NCI-H1436 treated with DMSO at 0.1 percent for 48 hours (cell line): ENCODE results near the gene CTXND1.
"Not testable (repeated sequence)": the region's sequence is repeated elsewhere in the genome, so short reads cannot be mapped to it uniquely, and the experiment has no call there.

Experiments used
- DNase-seq: peaks from one replicate; lab custom pipeline; 2025; lab: John Stamatoyannopoulos, UW

Gene CTXND1

DNA sequence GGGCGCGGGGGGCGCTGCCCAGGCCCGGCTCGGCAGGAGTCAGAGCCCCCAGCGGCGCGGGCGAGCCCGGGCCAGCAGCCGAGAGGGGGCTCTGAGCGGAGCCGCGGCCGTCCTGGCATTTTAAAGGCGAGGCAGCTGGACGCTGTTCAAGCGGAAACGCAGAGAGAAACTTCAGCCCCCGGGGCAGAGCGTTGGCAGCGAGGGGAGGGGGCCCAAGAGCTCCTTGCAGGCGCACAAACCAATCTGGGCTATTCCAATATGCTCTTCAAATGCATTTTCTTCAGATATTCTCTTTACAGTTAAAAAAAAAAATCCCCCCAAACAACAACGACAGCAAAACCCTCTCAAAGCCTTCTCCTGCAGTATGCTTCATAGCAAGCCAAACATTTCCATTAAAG lies at the start of gene CTXND1:
Gene CTXND1, minus strand, starts transcription at position 93 of the 398 bp plus-strand sequence. CDS start 50,264 bp downstream, outside the sequence.
- DNase-seq = no peak

DNA sequence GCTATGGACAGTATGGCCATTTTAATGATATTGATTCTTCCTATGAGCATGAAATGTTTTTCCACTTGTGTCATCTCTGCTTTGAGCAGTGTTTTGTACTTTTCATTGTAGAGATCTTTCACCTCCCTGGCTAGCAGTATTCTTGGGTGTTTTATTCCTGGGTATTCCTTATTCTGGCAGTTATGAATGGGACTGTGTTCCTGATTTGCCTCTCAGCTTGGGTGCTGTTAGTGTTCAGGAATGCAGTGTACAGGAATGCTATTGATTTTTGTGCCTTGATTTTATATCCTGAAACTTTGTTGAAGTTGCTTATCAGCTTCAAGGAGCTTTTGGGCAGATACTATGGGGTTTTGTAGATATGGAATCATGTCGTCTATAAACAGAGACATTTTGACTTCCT lies 49.5 kb upstream of the CTXND1 start:
- DNase-seq = no peak

DNA sequence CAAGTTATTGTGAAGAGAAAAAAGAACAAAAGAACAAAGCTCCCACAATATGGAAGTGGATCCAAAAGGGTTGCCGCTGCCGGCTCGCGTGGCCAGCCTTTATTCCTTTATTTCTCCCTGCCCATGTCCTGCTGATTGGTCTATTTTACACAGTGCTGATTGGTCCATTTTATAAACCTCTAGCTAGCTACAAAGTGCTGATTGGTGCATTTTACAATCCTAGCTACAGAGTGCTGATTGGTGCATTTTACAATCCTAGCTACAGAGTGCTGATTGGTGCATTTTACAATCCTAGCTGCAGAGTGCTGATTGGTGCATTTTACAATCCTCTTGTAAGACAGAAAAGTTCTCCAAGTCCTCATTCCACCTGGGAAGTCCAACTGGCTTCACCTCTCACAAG lies 43.8 kb upstream of the CTXND1 start:
- not testable (repeated sequence) for DNase-seq

DNA sequence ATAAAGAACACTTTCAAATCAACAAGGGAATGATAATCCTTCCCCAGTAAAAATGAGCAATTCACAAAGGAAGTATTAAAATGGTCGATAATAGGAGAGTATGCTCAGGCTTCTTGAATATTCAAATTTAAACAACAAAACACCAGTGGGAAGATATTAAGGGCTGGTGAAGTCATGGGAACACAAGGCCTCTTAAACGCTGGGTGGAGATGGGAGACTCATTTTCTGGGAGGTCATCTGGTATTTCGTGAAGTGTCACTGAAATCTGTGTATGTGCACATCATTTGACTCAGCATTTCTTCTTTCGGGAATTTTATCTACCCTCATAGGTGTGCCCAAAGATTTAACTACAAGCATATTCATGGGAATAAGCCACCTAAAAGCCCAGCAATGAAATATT lies 40.1 kb upstream of the CTXND1 start:
- no peak for DNase-seq

DNA sequence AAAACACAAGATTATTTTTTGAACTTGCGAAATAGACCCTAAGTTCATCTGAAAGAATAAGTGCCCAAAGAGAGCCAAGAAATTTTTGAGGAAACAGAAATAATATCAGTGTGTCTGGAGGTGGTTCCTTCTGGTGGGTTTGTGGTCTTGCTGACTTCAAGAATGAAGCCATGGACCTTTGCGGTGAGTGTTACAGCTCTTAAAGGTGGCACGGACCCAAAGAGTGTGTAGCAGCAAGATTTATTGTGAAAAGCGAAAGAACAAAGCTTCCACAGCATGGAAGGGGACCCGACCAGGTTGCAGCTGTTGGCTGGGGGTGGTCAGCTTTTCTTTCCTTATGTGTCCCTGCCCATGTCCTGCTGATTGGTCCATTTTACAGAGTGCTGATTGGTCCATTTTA lies 38.9 kb upstream of the CTXND1 start:
- not testable (repeated sequence) for DNase-seq

DNA sequence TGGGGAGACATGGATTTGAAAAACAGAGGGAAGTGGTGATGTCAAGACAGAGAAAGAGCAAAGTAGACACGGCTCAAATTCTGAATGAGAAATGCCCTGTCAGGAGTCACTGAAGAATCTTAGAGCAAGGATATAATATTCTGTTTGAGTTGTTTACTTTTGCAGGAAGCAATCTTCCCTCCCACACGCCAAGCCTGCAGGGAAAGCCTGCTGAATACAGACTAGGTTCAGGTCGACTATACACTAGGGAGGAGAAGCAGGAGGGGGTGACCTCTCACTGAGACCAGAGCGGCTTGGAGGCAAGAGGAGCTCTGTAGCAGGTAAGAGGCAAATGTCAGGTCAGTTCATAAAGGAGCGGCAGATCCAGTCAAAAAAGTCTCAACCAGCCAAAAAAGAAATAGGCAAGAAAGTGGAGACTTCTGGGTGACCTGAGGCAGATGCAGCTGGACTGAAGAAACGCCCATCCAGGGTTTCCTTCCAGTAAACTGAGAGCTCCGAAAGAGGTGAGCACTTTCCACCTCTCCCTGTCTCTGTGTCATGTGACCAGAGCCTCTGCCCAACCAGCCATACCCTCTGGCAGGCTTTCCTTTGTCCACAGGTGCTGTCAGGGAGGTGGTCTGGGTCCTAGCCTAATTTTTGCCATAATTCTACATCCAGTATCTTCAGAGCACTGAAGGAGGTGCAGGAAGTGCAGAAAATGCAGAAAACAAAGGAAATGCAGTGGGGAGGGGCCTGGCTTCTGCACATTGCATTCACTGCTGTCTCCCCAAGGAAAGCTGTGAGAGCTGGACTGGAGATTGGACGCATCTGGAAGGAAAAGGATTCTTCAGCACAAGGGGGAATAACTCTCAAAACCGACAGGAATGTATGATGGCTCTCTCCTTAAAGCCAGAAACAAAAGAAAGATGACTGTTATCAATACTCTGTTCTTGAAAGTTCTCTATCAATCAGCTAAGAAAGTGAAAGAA lies 37.8 kb upstream of the CTXND1 start:
- DNase-seq = no peak

DNA sequence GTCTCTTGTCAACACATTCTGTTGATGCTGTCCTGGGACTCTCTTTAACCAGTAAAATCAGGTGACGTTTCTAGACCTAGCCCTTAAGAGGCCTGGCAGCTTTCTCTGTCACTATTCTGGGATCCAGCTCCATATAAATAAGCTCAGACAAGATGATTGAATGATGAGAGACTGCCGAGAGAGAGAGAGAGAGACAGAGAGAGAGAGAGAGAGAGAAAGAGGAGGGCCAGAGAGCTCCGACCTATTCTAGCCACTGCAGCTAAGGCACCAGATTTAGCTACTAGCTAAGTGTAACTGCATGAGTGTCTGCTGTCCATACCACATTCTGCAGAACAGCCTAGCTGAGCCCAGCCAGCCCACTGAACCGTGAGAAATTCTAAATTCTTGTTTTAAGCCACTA lies 36.1 kb upstream of the CTXND1 start:
- no peak for DNase-seq

DNA sequence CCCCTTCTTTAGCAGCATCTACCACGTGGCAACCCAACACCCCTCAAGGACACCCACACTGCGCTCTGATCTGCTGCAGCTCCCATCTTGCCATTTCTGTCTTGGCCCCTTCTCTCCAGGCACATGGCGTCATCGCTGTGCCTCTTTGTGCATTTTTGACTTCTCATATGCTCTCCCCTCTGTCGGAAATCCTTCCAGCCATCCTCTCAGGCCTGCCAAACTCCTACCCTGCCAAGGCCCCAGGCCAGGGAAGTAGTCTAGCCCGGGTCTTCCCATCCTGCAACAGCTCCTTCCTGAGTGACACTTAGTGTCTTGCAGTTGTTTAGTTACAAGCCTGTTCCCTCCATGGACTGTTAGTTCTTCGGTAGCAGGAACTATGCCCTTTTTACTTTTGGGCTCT lies 34.0 kb upstream of the CTXND1 start:
- no peak for DNase-seq

DNA sequence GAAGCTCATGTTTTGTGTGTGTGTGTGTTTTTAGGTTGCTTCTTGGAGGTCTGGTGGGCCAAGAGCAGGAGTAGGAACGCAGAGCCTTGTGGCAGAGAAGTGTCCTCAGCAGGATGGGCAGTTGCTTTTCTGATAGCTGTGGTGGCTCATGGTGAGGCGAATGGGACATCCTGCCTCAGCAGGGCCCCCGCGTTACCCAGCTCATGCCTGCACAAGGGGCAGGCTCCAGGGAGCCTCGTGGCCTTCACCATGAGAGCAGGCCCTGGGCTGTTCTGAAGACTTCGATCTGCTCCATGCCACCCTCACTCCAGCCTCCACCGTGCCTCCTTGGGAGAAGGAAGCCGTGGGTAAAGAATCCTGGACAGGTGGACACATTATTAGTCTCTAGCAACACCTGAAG lies 33.4 kb upstream of the CTXND1 start:
- DNase-seq = no peak

DNA sequence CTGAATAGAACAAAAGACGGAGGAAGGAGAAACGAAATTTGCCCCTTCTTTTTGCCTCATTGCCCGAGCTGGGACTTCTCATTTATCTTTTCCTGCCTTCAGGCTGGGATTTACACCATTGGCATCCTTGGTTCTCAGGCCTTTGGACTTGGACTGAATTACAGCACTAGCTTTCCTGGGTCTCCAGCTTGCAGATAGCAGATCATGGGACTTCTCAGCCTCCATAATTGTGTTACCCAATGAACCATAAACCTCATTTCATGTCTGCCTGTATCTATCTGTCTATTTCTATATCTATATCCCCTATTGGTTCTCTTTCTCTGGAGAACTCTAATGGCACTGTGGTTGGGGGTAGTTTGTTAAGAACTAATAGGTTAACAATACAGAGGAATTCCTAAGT lies 31.5 kb upstream of the CTXND1 start:
- DNase-seq = no peak

DNA sequence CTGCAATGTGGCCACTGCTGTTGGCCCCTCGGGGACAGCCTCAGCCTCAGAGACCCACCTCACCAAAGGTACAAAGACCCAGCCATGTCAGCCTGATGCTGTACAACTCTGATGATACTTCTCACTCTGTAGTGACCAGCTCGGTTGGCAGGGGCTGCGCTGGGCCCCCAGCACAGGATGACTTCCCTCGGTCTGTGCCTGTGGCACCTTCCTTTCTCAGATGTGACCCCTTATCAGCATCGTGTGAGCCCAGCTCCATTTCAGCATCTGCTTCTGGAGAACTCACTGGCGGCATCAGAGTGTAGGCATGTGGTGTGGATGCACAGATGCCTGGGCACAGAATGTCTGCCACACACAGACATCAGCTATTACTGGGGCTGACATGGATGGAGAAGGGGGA lies 25.1 kb upstream of the CTXND1 start:
- DNase-seq = no peak

DNA sequence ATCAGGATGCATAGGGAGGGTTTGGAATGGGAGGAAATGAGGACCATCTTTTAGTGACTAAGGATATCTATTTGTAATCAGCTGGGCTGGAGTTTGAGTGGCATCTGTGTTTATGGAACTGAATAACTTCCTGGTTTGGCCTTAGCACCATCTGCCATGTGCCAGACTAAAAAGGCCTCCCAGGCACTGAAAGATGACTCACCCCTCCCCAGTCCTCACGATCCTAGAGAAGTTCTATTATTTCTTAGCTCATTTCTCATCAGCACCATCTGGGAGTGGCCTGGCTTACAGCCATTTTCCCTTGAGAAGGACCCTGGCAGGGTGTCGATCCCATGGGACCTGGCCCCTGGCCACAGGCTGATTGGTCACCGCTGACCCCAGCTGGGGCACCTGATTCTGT lies 23.9 kb upstream of the CTXND1 start:
- no peak for DNase-seq

DNA sequence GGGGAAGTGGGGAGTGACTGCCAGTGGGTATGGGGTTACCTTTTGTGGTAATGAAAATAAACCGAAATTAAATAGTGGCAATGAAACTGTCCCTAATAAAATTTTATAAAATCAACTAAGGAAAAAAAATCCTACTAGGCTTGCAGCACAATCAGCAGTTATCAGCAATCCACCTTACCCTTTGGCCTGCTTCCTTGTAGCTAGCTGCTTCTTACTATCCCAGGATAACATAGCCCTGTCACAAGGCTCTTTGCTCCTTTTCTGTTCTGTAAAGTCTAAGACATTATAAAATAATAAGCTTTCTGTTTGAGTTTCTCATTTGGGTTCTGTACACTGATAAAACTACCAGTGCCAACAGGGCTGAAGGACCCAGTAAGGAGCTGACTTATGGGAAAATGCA lies 23.0 kb upstream of the CTXND1 start:
- DNase-seq = no peak

DNA sequence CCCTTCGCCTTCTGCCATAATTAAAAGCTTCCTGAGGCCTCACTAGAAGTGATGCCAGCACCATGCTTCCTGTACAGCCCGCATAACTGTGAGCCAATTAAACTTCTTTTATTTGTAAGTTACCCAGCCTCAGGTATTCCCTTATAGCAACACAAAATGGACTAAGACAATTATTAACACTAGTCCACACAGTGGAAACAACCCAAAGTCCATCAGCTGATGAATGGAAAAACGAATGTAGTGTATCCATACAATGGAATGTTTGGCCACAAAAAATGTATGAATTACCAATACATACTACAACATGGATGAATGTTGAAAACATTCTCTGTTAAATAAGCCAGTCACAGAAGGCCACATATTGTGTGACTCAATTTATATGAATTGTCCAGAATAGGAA lies 22.5 kb upstream of the CTXND1 start:
- no peak for DNase-seq

DNA sequence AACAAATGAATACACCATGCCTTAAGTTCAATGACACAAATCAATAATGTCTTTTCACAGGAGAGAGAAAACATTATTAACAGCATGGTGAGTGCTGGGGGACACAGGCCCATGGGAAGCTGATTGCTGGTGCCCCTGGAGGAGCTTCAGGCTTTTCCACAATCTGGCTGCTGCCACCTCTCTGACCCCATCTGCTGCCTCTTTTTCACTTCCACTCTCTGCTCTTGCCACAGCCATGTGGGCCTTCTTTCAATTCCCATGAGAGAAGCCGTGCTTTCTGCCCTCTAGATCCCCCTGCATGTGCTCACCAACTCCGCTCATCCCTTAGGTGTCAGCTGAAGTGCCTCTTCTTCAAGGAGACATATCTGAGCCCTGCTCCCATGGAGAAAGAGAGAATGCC lies 21.0 kb upstream of the CTXND1 start:
- DNase-seq = no peak

DNA sequence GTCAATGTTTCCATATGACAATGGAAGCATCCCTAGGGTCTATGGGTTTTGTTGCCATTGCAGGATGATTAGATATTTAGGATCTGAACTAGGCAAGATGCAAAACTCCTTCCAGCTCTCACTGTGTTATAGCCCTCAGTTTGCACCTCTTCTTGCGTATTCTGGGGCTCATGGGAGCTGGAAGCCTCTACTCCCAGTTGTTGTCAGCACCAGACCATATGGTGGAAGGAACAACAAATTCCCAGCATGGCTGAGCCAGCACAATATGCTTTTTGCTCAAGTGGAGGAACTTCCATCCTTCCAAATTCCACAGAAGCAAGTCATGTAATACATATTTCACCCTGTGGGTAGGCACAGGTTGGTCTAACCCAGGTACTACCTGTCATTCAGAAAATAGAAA lies 18.5 kb upstream of the CTXND1 start:
- DNase-seq = no peak

DNA sequence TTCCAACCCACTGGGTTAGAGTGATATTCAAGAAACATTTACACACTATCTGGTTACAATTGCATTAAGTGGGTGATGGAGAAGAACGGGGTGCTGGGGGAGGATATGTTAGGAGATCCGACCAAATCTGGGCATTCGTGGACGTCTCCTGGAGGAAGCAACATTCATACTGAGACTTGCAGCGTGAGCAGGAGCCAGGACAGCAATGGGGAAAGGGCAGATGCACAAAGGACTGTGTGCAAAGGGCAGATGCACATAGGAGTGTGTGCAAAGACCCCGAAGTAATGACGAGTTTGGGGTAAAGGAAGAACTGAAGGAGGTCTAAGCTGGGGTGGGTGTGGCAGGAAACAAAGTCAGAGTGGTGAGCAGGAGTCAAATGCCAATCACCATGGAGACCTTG lies 16.1 kb upstream of the CTXND1 start:
- DNase-seq = no peak

DNA sequence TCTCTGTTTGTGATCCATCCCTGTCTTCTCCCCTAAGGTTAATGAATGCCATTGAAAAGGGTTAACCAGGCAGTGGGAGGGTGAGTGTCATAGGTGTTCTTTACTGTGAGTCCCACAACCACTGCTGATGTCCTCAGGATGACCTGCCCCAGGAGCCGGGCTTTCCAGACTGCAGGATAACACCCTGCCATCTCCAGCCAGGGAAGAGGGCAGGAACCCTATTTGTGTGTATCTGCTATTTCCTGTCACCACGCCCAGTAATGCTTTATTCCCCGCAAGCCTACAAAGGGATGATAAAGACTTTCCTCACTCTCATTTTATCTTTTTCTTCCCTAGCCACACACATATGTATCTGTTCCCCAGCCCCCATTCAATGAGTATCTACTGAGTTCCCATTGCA lies 15.6 kb upstream of the CTXND1 start:
- DNase-seq = no peak

DNA sequence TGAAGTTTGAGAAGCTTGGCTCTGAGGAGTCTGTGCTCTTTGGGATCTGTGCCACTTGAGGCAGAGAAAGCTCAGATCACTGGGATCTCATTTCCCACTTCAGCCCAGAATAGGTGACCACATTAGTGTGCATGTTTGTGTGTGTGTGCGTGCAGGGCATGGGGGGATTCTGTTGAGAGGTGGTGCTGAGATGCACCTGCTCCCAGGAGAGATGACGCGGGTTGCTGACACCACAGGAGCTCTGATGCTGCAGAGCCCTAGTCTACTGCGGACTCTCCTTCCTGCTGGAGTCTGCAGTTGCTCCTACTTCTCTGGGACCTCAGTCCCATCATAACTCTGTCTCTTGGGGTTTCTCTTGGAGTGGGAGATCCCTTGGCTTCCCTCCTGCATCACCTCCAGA lies 14.7 kb upstream of the CTXND1 start:
- DNase-seq = no peak

DNA sequence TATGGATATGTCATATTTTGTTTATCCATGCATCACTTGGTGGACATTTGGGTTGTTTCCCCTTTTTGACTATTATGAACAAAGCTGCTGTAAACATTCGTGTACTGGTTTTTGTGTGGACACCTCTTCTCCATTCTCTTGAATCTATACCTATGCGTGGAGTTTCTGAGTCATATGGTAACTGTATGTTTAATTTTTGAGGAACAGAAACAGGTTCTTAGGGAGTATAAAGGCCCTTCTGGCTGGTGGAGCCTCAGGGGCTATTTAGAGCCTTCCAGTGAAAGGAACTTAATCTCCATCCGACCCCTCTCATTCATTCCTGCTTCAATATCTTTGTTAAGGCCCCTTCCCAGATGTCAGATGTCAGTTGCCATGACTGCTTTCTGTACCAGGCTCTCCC lies 14.1 kb upstream of the CTXND1 start:
- DNase-seq = no peak

DNA sequence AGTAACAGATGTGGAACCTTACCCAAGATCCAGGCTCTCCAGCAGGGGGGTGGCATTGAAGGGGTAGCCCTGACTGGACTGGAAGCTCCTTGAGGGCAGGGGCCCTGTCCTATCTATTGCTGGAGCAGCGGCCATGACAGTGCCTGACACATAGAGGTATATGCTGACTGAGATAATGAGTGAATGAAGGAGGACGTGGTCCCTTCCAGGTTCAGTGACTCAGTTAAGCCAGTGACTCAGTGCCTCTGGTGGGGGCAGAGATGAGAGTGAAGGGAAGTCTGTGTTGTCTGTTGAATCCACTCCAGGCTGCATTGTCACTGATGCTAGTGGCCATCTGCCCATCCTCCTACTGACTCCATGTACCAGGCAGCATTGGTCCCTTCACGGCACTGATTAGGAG lies 13.0 kb upstream of the CTXND1 start:
- no peak for DNase-seq

DNA sequence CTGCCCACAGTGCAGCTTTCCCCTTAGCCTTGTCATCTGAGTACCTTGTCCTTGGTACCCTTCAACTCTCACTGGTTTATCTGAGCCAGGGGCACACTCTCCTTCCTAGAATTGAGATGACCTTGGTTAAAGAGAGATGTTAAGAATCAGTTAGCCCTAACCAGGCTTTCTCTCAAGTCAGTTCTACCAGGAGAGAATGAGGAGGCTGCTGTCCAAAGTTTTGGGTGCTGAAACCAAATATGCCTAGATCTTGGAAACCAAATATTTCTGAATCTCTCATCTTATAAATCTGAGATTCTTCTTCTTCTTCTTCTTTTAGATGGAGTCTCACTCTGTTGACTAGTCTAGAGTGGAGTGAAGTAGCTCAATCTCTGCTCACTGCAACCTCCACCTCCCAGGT lies 12.0 kb upstream of the CTXND1 start:
- DNase-seq = no peak

DNA sequence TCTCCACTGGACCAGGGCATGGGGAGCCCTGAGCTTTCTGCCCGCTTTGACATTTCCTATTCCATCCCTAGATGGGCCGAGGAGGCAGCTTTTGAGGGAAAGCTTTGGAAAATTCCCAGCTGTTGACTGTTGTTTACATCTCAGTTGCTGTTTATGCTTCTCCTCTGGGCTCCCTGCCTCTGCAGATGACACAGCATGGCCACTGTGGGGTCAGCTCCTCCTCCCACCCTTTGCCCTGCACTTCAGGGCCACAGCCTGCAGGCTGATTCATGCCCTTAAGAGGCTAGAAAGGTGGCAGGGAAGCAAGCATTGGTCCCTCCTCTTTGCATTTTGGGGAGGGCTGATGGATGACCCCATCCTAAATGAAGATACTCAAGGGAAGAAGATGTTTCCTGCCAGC lies 8.5 kb upstream of the CTXND1 start:
- no peak for DNase-seq

DNA sequence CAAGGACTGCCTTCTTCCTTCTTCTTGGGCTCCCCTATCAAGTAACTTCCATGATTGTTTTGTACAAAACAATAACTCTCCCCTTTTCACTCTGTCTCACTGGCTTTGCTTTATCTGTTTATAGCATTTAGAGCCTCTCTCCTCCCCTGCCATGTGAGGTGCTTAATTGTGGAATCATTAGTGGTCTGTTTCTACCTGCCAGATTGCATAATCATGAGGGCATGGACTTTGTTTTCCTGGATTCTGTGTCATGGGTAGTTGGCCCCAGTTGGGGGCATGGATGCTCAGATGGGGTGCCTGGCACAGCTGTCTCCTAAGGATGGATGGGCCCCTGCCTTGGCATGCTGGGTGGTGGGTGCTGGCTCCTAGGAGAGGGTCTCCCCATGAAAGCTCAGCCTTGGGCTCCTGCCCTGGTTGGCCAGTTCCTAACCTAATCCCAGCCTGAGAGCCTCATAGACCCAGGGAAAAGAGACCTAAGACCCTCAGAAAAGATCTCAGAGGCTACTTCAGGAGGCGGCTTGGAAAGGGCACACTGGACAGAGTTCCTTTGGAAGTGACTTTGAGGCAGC lies 8.0 kb upstream of the CTXND1 start:
- no peak for DNase-seq
